ENCODE measurements around the gene VPS8. TPM values are rescaled to one million over a fixed set of nuclear protein-coding genes. Genes with fewer than 3 reads are reported as not detected.
"Not testable (repeated sequence)": the region's sequence is repeated elsewhere in the genome, so short reads cannot be mapped to it uniquely, and the experiment has no call there.

Gene VPS8
- polyA plus RNA-seq, 1 donor: 59.4 TPM

DNA sequence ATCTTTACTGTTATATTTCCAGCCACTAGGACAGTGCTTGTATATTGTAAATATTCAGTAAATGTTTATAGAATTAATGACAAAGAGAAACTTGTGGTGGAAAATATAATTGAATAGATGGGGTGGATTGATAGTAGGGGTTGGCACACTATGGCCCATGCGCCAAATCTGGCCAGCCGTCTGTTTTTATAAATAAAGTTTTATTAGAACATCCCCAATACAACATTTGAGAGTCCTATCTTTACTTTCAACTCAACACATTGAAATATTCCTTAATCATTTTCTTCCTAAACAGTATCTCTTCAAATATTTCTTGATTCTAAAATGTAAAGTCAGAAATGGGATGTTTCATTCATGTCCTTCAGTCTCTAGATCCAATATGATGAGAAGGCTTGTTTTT is 45.1 kb downstream of the VPS8 start:
- no peak for DNase-seq

DNA sequence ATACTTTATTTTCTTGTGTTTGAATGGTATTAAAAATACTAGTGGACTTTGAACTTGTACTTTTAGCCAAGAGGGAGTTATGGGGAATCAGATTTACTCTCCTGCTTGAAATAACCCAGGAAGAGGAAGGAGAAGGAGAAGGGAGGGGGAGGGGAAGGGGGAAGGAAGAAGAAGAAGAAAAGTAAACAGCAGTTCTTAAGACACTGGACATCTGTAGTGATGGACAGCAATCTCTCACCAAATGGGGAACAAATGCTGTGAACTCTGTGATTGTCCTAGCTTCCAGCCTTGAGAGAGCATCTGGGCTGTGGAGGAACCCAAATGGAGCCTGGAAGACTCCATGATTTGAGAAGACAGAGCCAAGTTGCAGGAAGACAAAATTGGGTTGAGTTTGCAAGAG is 52.0 kb downstream of the VPS8 start:
- no peak for DNase-seq

DNA sequence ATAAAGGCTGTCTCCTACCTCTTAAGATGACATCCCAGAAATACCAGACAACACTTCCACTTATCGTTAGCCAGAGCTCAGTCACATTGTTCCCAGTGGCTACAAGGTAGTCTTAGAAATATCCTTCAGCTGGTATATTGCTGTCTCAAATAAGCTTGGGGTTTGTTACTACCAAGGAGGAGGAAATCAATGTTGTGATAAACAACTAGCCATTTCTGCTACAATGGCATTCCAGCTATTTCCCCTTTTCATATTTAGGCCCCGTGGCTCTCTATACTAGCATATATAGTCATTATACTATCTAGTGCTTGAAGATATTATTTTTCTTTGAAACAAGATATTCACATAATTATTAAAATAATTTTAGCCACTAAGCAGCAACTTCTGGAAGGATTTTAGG is 56.5 kb downstream of the VPS8 start:
- DNase-seq: no peak

DNA sequence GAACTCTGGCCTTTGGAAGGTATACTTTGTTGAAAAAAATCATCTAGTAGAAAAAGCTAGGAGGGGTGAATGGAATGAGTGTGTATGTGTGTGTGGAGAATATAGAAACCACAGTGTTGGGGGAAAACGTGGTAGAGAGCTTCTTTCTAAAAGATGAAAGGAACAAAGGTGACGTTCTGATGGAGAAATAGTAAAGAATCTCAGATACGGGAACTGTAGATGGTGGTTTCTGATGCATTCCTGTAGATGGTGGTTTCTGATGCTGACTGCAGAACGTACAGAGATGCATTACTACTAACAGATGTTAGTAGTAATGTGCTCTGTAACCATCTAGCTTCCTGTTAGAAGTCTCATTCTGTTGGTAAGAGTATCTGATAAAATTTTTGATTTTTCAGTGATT is 60.2 kb downstream of the VPS8 start:
- no peak for DNase-seq

DNA sequence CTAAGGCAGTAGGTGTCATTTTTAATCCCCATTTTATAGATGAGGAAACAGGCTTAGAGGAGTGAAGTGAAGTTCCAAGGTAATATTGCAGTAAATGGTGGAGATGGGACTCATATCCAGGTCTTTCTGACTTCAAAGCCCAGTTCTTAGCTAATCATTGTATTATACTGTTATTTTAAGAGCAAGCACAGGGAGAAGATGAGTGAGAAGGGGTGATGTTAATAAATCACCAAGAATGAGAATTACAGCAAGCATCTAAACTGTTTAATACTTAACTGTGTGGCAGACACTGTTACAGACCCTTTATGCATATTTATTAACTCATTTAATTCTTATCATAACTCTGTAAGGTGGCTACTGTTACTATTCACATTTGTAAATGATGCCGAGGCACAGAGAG is 61.2 kb downstream of the VPS8 start:
- DNase-seq: no peak

DNA sequence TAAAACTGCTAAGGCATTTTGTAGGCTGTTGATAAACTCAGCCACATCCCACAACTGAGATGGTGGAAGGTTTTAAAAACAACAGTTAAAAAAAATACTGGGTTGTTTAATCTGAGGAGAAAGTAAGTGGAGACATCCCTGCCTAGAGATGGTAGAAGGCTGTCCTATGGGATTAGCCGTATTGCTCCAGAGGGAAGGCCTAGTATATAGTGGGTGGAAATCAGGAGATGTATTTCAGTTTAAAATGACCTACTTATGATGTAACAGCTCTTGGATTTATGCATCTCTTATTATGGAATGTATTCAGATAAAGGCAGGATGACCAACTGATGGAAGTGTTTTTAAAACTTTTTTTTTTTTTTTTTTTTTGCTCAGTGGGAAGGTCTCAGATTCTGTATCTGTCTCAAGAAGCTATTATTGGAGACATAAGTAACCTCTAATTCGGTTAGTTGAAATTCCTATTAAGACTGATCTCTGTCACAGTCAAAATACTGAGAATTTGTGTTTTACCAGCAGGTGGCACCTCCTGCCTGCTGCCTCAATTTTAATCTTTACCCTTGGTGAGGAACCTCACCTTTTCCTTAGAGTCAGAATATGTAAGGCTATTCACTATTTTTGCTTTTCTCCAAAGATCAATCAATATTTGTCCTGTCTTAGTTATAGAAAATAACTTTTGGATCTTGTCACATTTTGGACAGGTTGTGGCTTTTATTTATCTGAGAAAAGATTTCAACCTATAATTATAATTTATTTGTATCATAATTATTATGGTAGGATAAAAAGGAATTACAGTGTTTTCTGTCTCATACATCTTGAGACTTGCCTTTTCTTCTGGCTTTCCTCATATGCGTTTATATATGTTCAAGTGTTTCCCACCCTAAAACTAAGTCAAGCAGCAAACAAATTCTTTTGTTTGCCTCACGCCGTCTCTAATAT is 63.0 kb downstream of the VPS8 start:
- DNase-seq: peak; percentile 47

DNA sequence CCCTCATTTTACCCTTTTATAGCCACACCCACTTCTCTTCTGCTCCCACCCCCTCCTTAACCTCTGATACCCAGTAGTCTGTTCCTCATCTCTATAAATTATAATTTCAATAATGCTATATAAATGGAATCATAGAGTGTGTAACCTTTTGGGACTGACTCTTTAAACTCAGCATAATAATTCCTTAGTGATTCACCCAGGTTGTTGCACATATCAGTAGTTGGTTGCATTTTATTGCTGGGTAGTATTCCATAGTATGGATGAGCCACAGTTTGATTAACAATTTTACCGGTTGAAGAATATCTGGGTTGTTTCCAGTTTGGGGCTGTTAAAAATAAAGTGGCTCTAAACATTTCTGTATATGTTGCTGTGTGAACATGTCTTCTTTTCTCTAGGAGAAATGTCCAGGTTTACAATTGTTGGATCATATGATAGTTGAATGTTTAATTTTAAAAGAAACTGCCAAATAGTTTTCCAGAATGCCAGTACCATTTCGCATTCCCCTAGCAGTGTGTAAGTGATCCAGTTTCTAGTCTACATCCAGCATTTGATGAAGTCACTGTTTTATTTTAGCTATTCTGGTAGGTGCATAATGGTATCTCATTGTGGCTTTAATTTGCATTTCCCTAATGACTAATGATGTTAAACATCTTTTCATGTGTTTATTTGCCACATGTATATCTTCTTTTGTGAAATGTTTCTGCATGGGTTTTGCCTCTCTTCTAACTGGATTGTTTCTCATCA is 68.5 kb downstream of the VPS8 start:
- DNase-seq: no peak

DNA sequence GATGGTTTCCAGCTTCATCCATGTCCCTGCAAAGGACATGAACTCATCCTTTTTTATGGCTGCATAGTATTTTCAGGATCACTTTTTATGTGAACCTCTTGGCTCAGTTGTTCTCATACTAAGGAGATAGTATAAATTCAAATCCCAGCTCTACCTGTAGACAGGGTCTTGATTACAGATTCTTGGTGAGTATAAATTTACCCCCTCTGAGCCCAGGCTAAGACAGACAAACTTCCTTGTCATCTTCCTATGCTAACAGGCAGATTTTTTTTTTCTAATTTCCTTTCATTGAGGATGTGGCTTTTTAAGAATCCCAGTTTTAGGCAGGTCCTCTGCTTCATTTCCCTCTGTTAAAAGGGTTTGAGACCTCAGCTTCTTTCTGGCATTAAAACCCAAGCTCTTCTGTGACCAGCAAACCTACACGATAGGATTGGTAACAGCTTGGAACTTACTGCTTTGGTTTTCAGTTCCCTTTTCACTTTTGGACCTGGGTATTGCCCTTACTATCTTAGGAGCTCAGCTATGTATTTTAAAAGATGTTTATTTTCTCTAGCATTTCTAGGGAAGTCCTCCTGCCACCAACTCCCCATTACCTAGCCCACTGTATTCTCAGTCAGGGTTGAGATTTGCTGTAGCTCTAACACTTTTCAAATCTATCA is 72.5 kb downstream of the VPS8 start:
- no peak for DNase-seq

DNA sequence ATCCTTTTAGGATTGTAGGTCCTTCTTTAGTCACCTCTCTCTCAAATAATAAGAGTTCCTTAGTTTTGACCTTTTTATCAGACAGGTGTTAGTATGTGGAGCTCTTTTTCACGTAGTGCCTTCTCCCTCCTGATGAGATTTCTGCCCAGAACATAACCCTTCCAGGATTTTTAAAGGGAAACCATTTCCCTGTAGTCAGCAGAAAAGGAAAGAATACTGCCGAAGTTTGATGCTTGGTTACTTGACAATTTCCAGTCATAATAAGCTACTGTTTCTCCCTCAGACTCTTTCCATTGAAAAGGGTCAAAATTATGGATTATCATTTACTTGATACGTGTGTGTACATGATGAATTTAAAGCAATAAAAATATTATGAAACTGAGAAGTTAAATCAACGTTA is 73.1 kb downstream of the VPS8 start:
- DNase-seq: no peak

DNA sequence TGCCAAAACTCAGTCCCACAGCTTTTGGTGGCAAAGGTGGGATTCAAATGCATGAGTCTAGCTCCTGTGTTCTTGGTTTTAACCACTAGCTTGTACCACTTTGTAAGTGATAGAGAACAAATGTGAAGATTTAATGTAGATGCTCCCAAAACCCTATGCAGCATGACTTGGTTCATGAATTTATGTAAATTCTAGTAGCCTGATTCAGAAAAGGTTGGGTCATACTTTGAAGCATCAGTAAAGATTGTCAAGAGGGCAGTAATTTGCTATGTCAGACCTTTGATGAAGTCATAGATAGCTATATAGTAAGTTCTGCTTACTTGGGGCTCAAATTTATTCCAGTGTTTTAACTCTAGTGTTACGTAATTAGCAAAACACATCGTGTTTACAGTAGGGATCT is 75.6 kb downstream of the VPS8 start:
- DNase-seq: no peak

DNA sequence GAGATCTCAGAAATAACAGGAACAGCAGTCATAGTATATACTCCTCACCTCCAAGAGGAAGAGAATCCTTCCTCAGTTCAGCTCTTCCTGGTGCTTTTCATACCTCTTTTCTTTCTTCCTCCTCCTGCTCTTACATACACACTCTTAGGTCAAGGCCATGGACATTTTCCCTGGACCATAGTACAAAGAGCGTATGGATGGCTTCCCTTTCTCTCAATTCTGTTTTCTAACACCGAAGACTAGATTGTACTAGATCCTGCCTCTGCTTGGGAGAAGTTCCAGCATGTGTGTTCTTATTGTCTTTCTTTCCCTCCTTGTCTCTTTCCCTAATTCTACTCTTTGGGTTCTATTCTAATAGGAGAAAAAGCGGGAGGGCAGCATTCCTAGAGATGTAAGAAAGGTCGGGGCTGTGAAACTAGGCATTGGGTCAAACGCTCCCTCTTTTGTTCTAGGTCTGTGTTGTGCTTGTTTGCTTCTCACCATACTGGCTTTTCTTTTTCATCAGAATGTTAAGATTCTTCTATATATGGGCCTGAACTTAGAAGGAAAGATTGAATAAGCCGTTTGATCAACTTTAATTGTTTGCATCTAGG is 77.4 kb downstream of the VPS8 start:
- DNase-seq: no peak

DNA sequence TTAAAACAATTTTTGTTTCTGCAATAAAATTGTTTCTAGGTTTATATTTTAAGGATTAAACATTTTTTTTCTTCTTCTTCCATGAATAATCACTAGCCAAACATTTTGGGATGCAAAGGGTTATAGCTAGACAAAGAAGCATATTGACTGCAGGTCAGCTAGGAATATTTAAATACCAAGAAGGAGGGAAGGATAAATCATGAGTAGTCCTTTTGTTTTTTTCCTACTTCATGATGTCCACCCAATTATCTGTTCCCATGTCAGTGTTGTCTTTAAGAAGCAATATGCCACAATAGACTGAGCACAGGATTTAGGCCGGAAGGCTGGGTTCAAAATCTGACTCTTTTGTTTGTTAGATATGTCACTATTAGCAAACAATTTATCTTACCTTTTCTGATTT is 82.1 kb downstream of the VPS8 start:
- no peak for DNase-seq

DNA sequence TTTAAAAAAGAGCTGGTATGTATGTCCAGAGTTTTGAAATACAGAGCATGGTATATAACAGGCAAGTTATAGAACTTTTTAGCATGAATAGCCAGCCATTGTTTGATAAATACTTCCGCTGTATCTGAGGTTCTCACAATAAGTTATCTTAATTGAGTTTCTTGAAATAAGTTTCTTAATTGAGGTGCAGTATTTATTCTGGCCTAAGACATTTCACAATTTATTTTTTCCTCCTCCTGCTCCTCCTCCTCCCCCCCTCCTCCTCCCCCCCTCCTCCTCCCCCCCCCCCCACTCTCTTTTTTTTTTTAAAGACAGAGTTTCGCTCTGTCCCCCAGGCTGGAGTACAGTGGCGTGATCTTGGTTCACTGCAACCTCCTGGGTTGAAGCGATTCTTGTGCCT is 83.4 kb downstream of the VPS8 start:
- no peak for DNase-seq

DNA sequence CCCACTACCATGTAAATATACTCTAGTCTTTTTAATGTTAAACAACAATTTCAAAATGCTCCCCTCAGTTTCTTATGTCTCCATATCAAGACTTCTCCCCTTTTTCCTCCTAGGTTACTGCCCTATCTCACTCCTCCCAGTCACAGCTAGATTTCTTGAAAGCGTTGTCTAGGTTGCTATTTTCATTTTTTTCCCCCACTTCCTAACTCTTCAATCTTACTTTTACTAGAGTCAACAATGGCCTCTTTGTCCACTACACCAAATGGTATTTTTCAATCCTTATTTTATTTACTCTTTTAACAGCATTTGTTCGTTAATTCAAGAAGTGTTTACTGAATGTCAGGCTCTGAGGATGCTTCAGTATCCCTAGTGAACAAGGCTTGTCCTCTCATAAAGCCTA is 84.4 kb downstream of the VPS8 start:
- DNase-seq: no peak

DNA sequence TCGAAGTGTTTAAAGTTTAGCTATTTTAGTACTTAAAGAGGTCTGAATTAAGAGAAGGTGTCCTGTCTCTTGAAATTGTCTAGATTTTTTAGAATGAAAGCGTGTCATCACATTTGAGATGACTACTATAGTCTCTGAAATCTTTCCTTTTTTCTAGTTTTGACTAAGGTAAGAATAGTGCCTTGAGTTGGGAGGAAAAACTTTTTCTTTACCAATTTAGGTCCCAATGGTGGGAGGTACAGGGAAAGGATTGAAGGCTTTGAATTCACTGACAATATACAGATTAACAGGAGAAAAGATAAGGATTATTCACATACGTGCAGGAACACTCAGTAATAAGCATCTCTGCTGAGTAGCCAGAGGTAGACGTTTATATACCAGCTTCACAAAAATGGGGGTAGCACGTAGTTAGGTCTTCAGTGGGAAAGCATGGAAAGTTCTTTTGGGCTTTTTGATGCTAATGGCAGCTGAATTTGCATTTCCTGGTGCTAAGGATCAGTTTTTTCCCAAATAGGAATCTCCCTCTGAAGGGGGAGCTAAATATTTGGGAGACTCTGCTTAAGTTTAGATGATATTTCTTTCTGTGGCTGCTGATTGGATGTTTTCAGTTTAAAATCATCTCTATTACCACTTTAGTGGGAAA is 88.1 kb downstream of the VPS8 start:
- no peak for DNase-seq

DNA sequence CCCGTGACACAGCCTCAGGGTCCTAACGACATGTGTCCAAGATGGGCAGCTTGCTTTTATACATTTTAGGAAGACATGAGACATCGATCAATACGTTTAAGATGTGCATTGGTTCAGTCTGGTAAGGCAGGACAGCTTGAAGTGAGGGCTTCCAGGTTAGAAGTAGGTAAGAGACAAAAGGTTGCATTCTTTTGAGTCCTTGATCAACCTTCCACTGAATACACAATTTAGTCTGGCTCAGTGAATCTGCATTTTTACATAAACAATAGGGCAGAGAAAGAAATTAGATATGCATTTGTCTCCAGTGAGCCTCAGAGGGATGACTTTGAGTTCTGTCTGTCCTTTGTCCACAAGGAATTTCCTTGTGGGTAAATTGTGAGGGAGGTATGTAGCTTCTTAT is 95.1 kb downstream of the VPS8 start:
- not testable (repeated sequence) for DNase-seq

DNA sequence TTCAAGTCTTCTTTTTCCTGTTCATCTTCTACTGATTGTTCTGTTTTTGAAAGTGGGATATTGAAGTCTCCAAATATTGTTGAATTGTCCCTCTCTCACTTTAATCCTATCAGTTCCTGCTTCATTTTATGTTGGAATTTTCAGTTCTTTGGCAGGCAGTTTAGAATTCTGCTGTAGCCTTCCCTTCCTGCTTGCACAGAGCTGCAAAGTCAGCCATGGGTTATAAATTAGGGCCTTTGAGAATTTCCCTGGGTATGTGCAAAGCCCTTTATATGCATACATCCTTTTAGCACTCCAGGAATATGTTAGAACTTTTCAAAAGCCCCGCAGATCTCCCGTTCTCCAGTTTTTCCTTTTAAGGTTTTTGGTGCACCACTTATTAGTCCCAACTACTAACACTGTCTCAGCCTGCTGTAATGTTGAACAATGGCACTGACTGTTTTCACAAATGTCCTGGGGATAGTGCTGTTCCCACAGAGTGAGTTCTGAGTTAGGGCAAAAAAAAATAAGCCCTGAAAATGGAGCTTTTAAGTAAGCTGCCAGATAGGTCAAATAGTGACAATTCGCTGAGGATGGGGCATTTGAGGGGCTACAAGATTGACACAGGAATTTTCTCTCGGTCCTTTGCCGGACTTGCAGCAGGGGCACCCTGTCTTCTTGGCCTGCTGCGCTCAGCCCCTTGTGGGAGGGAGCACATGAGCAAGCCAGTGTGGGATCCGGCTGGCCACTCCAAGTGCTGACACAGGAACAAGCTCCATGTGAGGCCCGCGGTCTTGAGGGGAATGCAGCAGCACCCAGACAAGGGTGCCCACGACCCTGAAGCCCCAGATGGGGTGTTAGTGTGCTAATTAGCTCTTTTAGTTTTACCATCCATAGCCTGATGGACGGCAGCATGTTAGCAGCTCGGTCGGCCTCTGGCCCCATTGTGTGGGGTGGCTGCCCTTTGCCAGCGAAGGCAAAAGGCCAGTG is 96.0 kb downstream of the VPS8 start:
- no peak for DNase-seq

DNA sequence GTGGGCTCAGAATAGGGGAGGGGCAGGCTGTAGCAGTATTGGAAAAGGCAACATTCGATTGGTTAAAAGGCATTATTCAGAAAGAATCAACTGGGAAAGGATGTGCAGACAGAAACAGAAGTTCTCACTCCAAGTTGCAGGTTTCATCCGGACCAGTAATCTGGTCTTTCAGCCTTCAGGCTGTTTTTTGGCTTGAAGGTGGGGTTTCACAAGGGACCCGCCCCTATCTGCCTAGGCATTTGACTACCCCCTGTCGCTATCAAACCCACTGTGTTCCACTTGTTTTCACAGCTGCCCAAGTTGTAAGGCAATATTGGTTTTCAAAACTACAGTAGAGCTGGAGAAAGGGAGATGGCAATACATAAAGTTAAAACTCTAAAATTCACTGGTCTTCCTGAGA is 96.9 kb downstream of the VPS8 start:
- no peak for DNase-seq

DNA sequence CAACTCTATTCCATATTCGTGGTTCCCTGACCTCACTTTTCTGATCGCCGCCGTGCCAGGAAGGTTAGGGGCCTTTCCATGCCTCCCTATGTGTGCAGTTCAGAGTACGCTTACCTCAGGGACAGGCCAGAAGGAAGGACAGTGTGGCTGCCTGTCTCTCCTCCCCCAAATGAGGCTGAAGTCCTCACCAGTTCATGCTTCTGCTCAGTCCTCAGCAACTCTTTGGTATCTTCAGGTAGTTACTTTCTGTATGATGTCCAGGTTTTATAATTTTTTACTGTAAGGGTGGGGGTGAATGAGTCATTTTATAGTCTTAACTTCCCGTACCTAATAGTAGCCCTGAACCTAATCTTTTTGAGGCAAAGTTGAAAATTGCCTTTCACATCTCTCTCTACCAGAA is 98.7 kb downstream of the VPS8 start:
- DNase-seq: no peak

DNA sequence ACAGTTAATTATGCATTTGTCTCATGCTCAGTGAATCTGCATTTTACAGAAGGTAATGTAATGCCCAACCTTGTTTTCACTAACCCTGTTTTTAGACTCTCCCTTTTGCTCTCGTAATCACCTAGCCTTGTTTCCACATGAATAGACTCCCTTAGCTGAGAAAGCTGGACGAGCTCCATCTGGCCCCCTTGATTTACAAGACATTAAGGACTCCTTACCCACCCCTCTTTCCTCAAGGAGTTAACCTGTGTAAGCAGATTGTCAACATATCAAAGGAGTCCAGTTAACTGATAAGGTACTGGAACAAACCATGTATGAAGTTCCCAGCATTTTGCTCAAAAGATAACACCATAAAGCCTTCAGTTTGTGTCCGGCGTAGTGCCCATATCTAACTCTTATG is 99.6 kb downstream of the VPS8 start:
- DNase-seq: peak; percentile 65

DNA sequence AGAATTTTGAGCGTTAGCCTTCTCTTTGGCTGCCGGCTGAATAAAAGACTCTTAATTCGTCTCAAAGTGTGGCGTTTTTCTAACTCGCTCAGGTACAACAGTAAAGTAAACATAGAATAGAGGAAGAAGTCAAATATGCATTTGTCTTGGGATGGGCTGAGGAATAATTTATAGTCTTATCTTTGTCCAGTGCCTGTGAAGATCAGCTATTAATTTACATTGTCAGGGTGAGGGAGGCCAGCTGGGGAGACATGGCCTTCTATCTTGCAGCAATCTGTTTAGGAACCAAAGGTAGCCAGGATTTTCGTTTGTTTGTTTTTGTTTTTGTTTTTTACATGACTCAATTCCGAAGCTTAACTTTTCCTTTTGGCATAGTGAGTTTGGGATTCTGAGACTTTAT is 100.2 kb downstream of the VPS8 start:
- no peak for DNase-seq
